Left colon (tissue), 2 donors: ENCODE results near the gene PRPF40A. TPM values are rescaled to one million over a fixed set of nuclear protein-coding genes. Genes with fewer than 3 reads are reported as not detected.

Experiments
- ATAC-seq: fragments of 200-7000 bp; cut with Tn5 transposase; one replicate; pipeline ENCODE4 v1.9.1; 2020; ENCODE audit warnings: mild to moderate bottlenecking, moderate library complexity
- DNase-seq, 2 donors: peaks; one replicate each; pipeline ENCODE4 v3.0.0-alpha.2; 2020
- intact Hi-C, 2 donors: fragments of 100-400 bp; cut with DNase I in 1 of 2; cut with micrococcal nuclease in 1 of 2; formaldehyde crosslinking; loops; one replicate each; pipeline versions ENCODE4 v1.11.2 to v1.14.0; 2022; cut with DNase I, micrococcal nuclease
- total RNA-seq, 2 donors: library from RNA; stranded (reverse); fragmentation: NEBNext Ultra II Directional; extraction: Animal tissue kit (Norgen Biotek cat#: 25700); gene quantifications; one replicate each; pipeline ENCODE4 v1.2.1, GENCODE V29; 2021
- donor health status: DM: no; HTN: no; CAD: no.
- donor health status: DM: yes; HTN: yes; CAD: no.

Gene PRPF40A
- total RNA-seq, 2 donors from 2014 or later = 85.4 to 88.9 TPM

DNA sequence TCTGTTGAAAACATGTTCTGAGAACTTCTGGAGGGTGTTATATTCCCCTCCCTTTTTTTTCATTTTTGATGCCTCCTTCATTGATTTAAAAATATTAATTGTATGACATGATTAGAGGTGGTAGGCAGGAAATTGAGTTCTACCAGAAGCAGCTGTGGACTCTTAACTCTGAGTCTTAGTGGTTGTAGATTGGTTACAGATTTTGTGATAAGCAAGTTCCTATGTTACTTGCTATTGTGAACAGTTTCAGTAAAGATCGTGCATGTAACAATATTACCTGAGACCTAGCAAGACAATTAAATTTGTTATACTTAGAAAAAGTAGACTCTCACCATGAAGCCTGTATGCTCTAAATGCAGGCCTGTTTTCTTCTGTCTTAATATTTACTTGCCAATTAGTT is 88.1 kb downstream of the PRPF40A start:
- DNase-seq (no peak), ATAC-seq (no peak)
- intact Hi-C loops = loop anchor here in 1 of 2 donors (10.0 kb wide), 2 partner anchors 294 to 594 kb away; partner anchors contain the start of gene FMNL2

DNA sequence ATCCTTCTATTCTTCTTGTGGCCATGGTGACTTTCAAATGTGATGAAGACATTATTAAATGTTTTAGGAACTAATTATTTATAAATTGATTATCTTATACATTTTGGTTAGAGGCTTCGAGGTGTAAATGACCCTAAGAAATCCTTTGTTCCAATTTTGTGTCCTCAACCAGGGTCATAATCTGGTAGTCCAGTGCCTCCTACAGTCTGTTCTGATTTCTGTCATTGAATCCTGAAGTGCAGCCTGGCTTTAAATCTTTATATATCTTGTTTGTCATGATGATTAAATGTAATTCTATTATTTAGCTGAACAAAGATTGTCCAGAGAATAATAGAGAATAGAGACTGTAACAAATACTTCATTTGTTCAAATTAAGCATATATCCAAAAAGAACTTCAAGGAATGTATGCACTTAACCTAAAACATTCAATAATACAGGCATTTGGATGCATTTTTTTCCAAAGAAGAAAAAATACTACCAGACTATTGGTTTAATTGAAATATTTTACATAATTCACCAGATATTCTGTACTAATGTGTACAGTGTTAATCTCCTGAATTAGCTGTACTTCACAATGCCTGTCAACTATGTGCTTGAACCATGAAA is 89.8 kb downstream of the PRPF40A start:
- intact Hi-C loops = loop anchor here in 1 of 2 donors (10.0 kb wide), 2 partner anchors 293 to 593 kb away; partner anchors contain the start of gene FMNL2
- DNase-seq (no peak), ATAC-seq (peak; percentile 79)

DNA sequence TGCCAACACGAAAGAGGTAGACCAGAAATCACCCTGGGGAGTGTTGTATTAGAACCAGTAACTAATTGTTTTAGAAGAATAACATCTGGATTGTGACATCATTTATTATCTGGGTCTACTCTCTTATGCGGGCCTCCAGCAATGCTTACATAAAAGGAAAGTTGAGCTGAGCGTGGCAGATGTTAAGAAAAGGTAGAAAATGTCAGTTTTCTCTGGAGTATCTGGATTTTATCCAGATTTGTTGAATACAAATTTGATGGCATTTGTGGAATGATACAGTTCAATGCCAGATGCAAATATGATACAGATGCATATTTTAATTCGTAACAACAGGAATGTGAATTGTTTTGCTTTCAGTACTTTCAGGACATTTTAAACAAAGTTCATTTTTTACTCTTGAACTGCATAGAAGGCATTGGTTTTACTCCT is 90.3 kb downstream of the PRPF40A start:
- ATAC-seq = no peak
- no peak for DNase-seq
- intact Hi-C loops = loop anchor here in 1 of 2 donors (10.0 kb wide), 2 partner anchors 292 to 592 kb away; partner anchors contain the start of gene FMNL2

DNA sequence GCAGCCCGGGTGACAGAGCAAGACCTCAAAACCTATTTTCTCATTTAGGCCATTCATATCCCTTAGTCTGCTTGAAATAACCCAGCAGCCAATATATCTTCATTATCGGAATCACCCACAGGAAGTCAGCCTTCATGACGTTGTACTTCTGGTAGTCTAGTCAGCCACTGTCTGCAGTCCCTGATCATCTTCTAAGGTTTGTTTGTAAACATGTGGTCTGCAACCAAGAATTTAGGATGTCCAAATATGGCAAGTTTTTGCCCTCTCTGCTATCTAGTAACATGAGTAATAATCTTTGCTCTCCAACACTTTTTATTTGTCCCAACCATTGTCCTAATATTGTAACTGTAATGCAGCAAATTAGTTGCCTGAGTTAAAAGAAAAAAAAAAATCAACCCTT is 92.5 kb downstream of the PRPF40A start:
- ATAC-seq = no peak
- intact Hi-C loops = loop anchor here in 1 of 2 donors (10.0 kb wide), 2 partner anchors 290 to 590 kb away; partner anchors contain the start of gene FMNL2
- no peak for DNase-seq

DNA sequence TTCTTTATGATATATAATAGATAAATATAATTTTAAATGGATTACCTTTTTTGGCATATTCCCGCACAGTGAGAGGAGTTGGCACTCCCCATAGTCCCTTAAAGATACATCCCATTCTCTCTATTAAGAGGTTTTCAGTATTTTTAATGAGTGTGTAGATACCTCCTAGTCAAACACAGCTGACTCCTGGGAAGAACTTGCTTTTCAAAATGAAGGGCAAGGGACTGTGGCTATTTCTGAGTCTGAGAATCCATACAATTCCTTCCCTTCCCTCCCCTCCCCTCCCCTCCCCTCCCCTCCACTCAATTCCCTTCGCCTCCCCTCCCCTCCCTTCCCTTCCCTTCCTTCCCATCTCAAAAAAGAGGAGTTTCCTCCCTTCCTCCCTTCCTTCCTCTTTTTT is 93.5 kb downstream of the PRPF40A start:
- intact Hi-C loops = loop anchor here in 1 of 2 donors (10.0 kb wide), 2 partner anchors 289 to 589 kb away; partner anchors contain the start of gene FMNL2
- no peak for ATAC-seq
- no peak for DNase-seq

DNA sequence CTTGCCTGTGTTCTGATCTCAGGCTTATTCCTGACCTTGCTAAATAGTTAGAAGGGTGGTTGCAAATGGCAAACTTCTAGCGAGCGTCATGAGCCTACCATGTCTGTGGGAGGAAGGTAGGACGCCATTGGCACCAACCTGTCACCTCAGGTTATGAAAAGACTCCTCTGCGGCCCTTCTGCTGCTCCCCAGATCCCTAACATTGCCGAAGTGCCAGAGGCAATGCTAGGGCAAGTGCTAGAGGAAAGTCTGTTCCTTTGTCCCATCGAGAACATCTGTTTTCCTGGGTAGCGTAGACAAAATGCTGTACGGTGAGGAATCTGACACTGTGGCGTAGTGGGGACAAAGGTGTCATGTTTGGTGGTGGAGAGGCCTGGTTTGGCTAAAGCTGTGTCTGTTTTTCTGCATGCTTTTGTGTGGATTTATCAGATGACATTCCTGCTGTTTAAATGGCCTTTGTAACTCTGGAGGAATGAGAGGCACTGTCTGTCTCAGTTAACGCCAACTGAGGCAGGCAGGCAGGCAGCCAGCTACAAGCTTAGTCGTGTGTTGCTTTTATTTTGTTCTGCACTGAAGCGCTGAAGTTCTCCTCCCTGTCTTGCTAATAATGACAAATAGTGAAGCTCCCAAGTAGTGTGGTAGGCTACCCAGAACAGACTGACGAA is 94.1 kb downstream of the PRPF40A start:
- no peak for DNase-seq
- ATAC-seq = no peak
- intact Hi-C loops = loop anchor here in 1 of 2 donors (10.0 kb wide), 2 partner anchors 288 to 588 kb away; partner anchors contain the start of gene FMNL2

DNA sequence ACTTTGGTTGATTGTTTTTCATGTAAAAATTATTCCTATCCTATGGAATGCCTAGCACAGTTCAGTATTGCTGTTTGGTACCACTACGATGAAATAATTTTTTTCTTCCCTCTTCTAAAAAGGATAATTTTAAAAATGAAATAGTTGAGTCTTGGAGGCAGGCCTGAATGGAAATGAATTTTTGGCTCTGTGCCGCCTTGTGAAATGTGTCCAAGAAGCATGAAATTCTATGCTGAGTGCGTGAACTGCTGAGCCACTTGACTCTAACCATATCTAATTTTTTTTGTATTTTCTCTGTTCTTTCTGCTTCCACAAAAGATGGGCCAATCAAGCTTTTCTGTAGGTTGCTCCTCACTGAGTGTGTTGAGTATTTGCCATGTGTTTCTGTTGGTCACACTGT is 95.0 kb downstream of the PRPF40A start:
- DNase-seq (no peak), ATAC-seq (no peak)
- intact Hi-C loops = loop anchor here in 1 of 2 donors (10.0 kb wide), 2 partner anchors 287 to 587 kb away; partner anchors contain the start of gene FMNL2

DNA sequence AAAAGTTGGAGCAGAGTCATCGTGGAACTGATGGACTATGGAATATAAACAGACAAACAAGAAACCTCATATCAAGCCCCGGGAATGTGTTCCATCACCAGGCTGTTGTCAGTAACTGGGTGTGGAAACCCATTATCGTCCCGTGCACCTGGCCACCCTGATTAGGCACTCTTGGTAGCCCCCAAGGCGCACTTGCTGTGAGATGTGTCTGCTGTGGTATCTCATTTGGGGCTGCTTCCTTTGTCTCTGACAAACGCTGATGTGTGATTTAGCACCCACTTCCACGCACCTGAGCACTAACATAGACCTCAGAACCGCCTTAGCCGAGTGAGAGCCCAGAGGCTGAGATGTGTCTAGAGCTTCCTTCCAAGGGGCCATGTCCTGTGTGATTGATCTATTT is 96.3 kb downstream of the PRPF40A start:
- intact Hi-C loops = loop anchor here in 1 of 2 donors (10.0 kb wide), 2 partner anchors 286 to 586 kb away; partner anchors contain the start of gene FMNL2
- DNase-seq (no peak), ATAC-seq (no peak)

DNA sequence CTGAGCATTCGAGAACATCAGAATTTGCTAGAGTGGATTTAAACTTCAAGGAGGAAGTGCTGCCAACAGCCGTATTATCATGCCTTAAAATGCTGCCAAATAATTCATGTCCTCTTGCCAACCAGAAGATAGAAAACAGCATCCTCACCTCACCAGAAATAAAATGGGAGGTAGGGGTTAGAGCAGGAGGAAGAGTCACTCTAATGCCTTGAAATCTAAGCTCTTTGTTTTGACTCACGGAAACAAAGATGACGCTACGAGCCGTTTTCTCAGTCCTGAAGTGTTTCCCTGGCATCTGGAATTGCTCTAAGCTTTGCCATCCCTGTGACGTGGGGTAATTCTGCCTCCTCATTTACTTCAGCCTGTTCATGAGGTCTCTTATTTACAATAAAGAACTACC is 97.1 kb downstream of the PRPF40A start:
- no peak for ATAC-seq
- no peak for DNase-seq
- intact Hi-C loops = loop anchor here in 1 of 2 donors (10.0 kb wide), 2 partner anchors 285 to 585 kb away; partner anchors contain the start of gene FMNL2

DNA sequence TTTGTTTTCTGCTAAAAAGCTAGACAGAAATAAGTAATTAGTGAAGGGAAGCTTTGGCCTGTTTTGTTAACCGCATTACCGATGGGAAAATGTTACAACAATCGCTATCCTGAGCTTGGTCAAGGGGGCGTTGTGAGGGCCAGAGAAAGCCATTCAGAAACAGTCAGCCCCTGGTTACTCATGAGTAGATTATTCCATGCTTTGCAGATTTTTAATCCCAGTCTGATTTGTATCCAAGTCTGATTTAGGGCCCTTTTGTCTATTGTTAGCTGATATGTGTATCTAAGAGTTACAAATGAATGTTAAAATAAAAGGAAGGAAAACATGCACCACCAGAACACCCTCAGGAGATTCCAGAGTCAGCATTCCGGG is 99.1 kb downstream of the PRPF40A start:
- DNase-seq (no peak), ATAC-seq (no peak)
- intact Hi-C loops = no loop called here

DNA sequence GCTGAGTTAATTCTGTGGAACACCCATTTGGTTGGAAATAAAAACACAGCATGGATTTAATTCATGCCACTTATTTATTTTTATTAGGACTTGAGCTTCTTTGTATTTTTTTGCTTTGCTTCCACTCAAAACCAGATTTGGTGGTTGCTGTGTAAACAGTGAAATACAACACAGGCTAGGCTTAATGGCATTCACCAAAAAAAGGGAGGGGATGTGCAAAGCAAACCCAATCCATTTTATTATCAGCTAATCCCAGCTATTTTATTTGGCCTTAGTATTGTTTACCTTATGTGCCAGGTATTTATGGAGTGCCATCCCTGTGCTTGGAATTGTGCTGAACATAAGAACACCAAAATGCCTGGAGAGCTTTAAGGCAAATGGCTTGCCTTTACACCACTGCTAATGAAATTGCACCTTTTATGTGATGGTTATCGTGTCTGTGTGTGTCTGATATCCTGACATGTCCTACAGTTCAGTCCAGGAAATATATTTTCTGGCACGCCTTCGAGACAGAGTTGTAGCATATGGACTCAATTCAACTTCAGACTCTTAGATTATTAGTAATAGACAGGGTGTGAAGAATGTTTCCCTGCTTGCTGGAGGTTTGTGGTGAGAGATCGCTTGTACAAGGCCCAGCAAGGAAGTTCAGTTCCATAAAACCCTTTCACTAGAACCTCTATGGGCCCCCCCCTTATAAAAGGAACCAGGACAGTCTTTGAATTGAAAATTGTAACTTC is 99.6 kb downstream of the PRPF40A start:
- DNase-seq (no peak), ATAC-seq (no peak)
- intact Hi-C loops = no loop called here

DNA sequence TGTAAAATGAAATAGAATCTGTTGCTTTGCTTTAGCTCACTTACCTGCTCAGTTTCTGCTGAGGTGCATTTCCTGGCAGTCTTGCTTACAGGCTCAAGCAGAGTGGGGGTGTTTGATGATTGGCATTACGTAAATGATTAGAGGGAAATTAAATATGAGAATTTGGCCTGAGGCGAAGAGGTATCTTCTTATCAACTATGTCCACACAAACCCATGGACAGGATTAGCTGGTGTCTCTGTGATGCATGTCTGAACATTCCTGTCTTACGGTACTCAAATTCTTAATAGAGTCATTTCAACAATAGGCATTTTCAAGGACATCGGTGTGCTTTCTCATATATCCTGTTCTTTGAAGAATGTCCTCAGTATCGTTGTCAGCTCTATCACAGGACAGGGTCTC is 102.1 kb downstream of the PRPF40A start:
- no peak for DNase-seq
- intact Hi-C loops = no loop called here
- ATAC-seq = no peak

DNA sequence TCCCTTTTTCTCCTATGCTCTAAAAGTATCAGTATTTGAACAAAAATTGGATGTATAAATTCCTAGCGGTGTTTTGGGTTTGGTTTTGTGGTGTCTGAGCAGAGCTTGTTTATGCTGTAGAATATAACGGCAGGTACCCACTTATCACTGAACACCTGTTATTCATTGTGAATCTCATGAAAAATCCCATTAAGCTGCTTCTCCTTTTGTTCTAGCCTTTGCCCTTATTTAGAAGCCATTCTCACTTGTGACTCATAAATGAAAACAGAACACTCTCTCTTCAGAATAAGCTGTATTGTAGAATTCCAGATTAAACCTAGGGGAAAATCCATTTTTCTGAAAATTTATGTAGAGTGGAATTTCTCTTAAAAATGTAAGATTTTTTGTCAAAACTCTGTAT is 104.0 kb downstream of the PRPF40A start:
- no peak for ATAC-seq
- DNase-seq = no peak
- intact Hi-C loops = no loop called here

DNA sequence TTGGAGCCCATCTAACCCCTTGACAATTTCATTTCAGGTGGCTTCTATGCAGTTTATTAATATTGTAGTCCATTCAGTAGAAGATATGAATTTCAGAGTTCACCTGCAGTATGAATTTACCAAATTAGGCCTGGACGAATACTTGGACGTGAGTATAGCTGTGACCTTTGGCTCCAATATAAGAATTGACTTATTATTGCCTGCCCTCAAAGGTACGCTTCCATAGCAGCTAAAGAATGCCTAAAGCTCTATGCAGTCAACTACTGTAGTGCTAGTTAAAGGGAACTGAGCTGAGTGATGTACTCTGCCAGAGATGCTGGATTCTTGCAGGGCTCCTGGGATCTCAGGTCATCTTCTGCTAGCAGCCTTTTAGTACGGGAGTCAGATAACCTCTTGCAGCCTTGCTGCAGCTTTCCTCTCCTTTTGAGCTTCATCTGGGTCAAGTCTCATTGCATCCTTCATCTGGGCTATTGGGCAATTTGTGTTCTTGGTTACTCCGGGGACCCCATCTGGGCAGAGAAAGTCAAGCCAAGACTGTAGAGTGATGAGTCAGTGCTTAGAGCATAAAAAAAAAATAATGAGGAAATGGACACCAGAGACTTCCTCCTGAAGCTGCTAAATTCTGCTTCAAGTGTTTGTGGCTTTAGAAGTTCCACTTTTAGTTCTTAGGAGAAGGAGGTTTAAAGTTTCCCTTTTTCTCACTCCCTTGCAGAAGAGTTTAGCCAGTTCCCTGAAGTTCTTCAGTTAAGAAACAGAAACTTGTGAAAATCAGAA is 105.6 kb downstream of the PRPF40A start:
- ATAC-seq (peak; percentile 88), DNase-seq (peak in 1 of 2 donors; percentile 29)
- intact Hi-C loops = no loop called here

DNA sequence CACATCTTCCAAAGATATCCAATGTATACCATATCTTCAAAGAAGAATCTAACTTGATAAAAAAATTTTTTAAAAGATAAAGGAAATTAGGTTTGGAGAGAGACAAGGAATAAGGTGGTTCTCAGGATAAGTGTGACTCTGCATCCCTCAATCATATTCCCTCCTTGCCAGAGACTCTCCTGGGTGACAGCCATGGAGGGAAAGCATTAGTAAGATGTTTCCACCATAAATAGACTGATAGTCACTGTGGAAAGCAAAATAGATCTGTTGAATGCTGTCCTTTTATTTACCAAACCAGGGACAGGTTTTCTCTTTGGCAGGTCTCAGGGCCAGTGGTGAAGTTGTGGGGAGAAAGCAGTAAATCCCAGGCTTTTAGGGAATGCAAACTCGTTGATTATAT is 107.6 kb downstream of the PRPF40A start:
- intact Hi-C loops = no loop called here
- DNase-seq = no peak

DNA sequence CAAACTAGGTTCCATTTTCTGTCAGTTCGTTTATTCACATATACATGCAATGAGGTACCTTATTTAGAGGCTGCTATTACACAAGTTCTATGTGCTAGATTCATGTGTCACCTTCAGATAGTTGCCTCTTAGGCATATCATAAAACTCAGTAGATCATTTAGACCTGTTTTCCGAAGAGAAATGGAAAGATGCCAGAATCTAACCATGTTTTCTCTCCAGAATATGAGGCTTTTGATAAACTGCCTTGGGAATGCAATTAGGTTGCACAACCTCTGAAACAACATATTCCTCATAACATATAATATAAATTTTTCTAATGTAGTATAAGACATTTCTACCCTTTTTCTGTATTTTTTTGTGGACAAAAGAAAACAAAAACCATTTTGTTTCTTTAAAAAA is 108.1 kb downstream of the PRPF40A start:
- no peak for DNase-seq
- no peak for ATAC-seq
- intact Hi-C loops = no loop called here

More for the DNA sequence above, 107.6 kb downstream of the PRPF40A start:
- no peak for ATAC-seq

DNA sequence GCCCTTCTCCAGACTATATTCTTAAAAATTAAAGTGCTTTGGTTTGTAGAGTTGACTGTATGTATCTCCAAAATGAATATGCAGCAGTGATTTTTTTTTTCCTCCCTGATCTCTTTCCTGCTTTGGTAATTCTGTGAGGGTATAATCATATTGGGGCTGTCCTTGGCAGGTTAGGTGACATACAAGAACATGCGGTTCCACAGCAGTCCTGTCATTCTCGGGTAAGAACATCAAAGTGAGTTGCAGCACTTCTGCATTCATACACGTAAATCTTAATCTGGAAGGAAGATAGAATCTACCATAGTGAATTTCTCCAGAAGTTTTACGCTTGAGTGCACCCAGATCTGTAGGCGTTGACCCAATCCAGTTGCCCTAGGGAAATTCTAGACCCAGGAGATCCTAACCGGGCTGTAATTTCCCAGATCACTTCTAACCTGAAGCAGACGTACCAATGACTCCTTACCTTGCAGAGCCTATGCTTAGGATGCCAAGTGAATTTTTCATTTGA is 109.4 kb downstream of the PRPF40A start:
- intact Hi-C loops = no loop called here
- DNase-seq (no peak), ATAC-seq (no peak)

DNA sequence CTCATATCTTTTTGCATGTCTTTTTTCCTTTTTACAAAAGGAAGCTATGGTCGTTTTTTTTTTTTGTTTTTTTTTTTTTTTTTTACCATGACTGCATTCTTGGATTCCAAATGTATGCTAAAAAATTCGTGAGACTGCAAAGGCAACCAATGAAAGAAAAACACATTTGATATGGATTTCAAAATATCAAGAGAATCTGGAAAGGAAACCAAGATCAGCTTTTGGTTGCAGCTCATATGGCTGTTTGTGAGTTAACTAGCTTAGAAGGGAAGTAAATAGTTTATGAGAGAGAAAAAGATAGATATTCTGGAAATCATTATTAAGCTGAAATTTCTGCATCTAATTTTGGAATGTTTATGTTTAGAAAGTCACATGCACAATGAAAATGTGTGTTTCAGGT is 110.3 kb downstream of the PRPF40A start:
- intact Hi-C loops = no loop called here
- DNase-seq (no peak), ATAC-seq (no peak)
